HepG2 (cell line): ENCODE measurements around the gene L3MBTL1. TPM values are rescaled to one million over a fixed set of nuclear protein-coding genes. Genes with fewer than 3 reads are reported as not detected.

Experiments used
- ARID5B ChIP-seq: IDR thresholded peaks from 2 replicates; pipeline ENCODE4 v1.4.0; 2020; ENCODE audit warnings: mild to moderate bottlenecking, missing genetic modification reagents
- ATF3 ChIP-seq: sonication (generic); formaldehyde crosslinking; IDR thresholded peaks from 2 replicates; pipeline ENCODE4 v1.4.0; 2020; ENCODE audit warnings: missing genetic modification reagents
- GFI1 ChIP-seq: sonication (generic); formaldehyde crosslinking; IDR thresholded peaks from 2 replicates; pipeline ENCODE4 v1.5.0; 2020; ENCODE audit warnings: missing genetic modification reagents, mild to moderate bottlenecking, borderline replicate concordance
- IRF9 ChIP-seq: sonication (generic); formaldehyde crosslinking; IDR thresholded peaks from 2 replicates; pipeline ENCODE4 v1.8.0; 2022; ENCODE audit warnings: missing genetic modification reagents, mild to moderate bottlenecking, borderline replicate concordance
- JUND ChIP-seq: sonication (generic); formaldehyde crosslinking; IDR thresholded peaks from 2 replicates; pipeline ENCODE4 v1.8.0; 2022; ENCODE audit warnings: mild to moderate bottlenecking, missing genetic modification reagents
- KDM5B ChIP-seq: sonication (generic); formaldehyde crosslinking; IDR thresholded peaks from 2 replicates; pipeline ENCODE4 v1.4.0; 2020; ENCODE audit warnings: missing genetic modification reagents, mild to moderate bottlenecking, borderline replicate concordance
- ONECUT2 ChIP-seq: sonication (generic); formaldehyde crosslinking; IDR thresholded peaks from 2 replicates; pipeline ENCODE4 v1.4.0; 2020; ENCODE audit warnings: missing genetic modification reagents
- RERE ChIP-seq: IDR thresholded peaks from 2 replicates; pipeline ENCODE4 v1.6.1; 2016; ENCODE audit warnings: low read depth, missing genetic modification reagents, missing compliant biosample characterization
- SALL1 ChIP-seq: sonication (generic); formaldehyde crosslinking; IDR thresholded peaks from 2 replicates; pipeline ENCODE4 v1.8.0; 2022; ENCODE audit warnings: mild to moderate bottlenecking, missing genetic modification reagents
- TBX2 ChIP-seq: sonication (generic); formaldehyde crosslinking; IDR thresholded peaks from 2 replicates; pipeline ENCODE4 v1.5.0; 2020; ENCODE audit warnings: missing genetic modification reagents, mild to moderate bottlenecking, borderline replicate concordance
- TP53 ChIP-seq: sonication (generic); formaldehyde crosslinking; conservative IDR thresholded peaks from 2 replicates; pipeline ENCODE4 v1.4.0; 2020; ENCODE audit warnings: missing genetic modification reagents
- ZC3H4 ChIP-seq: sonication (generic); formaldehyde crosslinking; IDR thresholded peaks from 2 replicates; pipeline ENCODE4 v1.4.0; 2020; ENCODE audit warnings: missing genetic modification reagents, borderline replicate concordance
- ZFAT ChIP-seq: sonication (generic); formaldehyde crosslinking; conservative IDR thresholded peaks from 2 replicates; pipeline ENCODE4 v1.8.1; 2023; ENCODE audit warnings: missing genetic modification reagents, inconsistent platforms
- ZFP41 ChIP-seq: sonication (generic); formaldehyde crosslinking; IDR thresholded peaks from 2 replicates; pipeline ENCODE4 v1.4.0; 2020; ENCODE audit warnings: mild to moderate bottlenecking, missing genetic modification reagents, borderline replicate concordance
- ZNF143 ChIP-seq: sonication (generic); formaldehyde crosslinking; IDR thresholded peaks from 2 replicates; pipeline ENCODE4 v1.4.0; 2020; ENCODE audit warnings: missing genetic modification reagents
- ZNF468 ChIP-seq: sonication (generic); formaldehyde crosslinking; IDR thresholded peaks from 2 replicates; pipeline ENCODE4 v1.8.0; 2022; ENCODE audit warnings: mild to moderate bottlenecking, moderate library complexity, missing genetic modification reagents
- polyA plus RNA-seq, 8 experiments: library from polyadenylated mRNA; depleted of rRNA in 3 of 8; stranded (reverse) in 7 of 8; unstranded in 1 of 8; fragments of >200 nt; fragmentation: Illumina TruSeq in 4 of 8; extraction: Trizol in 4 of 8; gene quantifications; 2 replicates each; pipeline versions ENCODE4 v1.2.1 to v1.2.3, GENCODE V29; 2011 to 2016; ENCODE audit warnings: low read depth in 4 of 8, missing spikeins in 1 of 8, mixed read lengths in 1 of 8; ENCODE audit not compliant: insufficient read depth in 1 of 8
- total RNA-seq, 5 experiments: library from RNA; depleted of rRNA; stranded (reverse); fragments of >200 nt; fragmentation: Illumina TruSeq; extraction: Trizol; gene quantifications; 2 replicates each; pipeline ENCODE4 v1.2.3, GENCODE V29; 2016; ENCODE audit warnings: low read depth in 1 of 5

The L3MBTL1 gene
- total and polyA plus RNA-seq, 2 of the 13 experiments (the other 11 are each of a cell fraction or from before 2014, with no cell fraction given): 9.0 to 17.8 TPM

DNA sequence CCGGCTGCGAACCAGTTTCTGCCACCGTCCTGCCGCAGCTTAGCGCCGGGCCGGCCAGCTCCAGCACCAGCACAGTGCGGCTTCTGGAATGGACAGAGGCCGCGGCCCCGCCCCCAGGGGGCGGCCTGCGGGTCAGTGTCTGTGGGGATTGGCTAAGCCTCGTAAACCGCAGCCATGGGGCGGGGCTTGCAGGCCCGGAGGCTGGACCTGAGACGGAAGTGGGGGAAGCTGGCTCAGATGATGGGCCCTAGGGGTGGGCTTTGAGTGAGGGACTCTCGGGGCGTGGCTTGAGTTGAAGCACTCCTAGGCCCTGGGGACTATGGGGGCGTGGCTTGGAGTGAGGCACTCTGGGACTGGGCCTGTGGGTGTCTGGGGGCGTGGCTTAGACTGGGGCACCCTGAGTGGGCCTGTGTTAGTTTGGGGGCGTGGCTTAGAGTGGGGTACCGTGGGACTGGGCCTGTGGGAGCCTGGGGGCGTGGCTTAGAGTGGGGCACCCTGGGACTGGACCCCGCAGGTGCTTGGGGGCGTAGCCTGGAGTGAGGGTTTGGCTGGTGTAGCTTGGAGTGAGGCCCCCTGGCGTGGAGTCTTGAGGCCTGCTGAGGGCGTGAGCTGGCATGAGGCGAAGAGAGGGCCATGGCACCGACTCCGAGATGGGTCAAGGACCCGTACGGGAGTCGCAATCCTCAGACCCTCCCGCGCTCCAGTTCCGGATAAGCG, 6.6 kb downstream of the L3MBTL1 start (continued):
- TF ChIP-seq ARID5B (CRISPR knock-in tag): 0 out of 2 replicates have a peak, but pooled peaks have one; percentile 12
- TF ChIP-seq ZFP41: peak; percentile 25; the same call in 1 of the 2 replicates
- peak; percentile 67 for TF ChIP-seq SALL1 (CRISPR knock-in tag)
- no peak; the same call in 1 of the 2 replicates for TF ChIP-seq IRF9 (CRISPR knock-in tag)
- TF ChIP-seq RERE: no peak
- TF ChIP-seq ZNF468 (CRISPR knock-in tag): peak; percentile 11; the same call in 1 of the 2 replicates
- TF ChIP-seq KDM5B (CRISPR knock-in tag): peak; percentile 81; the same call in 1 of the 2 replicates
- TF ChIP-seq GFI1 (CRISPR knock-in tag): peak; percentile 60; the same call in 1 of the 2 replicates
- TF ChIP-seq JUND (CRISPR knock-in tag): no peak; the same call in 1 of the 2 replicates
- TF ChIP-seq ZNF143 (CRISPR knock-in tag): peak; percentile 79
- no peak for TF ChIP-seq TP53
- peak; percentile 49; the same call in 1 of the 2 replicates for TF ChIP-seq ATF3 (CRISPR knock-in tag)
- TF ChIP-seq ZC3H4 (CRISPR knock-in tag): no peak
- TF ChIP-seq TBX2 (CRISPR knock-in tag): peak; percentile 76; the same call in 1 of the 2 replicates
- TF ChIP-seq ZFAT: 0 out of 2 replicates have a peak, but pooled peaks have one; percentile 23
- no peak for TF ChIP-seq ONECUT2 (CRISPR knock-in tag)
